NCI-H2171 treated with DMSO at 0.1 percent for 48 hours (cell line): ENCODE results near the gene SHLD1.
"Not testable (repeated sequence)": the region's sequence is repeated elsewhere in the genome, so short reads cannot be mapped to it uniquely, and the experiment has no call there.

ENCODE experiments used
- DNase-seq: peaks from one replicate; lab custom pipeline; 2025; lab: John Stamatoyannopoulos, UW

SHLD1 gene

GRCh38 chr20:5781367-5781766 is 31.2 kb downstream of the SHLD1 start:
- DNase-seq, result not testable (repeated sequence)

DNA sequence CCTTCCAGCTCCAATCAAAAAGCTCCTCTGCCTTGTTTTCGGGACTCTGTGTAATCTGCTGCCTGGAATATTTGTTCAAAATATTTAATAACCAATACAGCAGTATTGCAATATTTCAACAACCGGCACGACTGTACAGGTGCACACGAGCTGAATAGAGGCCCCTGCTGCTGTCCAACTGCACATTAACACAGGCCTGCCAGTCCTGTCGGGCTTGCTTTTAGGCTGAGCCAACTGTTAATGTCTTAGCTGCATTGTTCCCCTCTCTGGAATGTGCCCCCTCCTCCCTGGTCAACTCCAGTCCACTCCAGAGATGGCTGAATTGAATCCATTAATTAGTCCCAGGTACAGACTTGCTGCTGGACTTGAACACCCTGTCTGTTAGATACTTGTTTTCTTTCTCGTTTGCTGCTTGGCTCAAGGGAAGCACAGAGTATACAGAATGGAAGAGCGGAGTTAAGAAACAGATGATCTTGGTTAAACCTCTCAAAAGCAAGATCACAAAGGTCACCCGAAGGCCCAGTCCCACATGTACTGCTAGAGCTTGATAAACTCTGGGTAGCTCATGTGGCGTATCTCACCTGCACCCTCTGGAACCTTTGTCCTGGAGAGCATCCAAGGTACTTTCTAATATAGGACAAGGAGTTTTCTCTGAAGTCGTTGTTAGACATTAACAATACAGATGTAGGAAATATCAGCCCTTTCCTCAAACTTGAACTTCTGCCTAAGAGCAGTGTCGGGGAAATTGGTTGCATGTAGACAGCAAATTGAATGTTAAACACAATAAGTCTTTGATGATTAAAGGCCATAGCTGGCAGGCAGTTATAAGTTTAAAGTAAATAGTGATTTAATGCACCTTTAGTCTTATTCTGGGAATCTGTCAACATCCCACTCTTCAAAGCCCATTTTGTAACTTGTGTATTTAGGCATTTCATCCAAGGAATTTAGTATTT is 31.9 kb downstream of the SHLD1 start:
- no peak for DNase-seq

- no peak for DNase-seq
Measured at GRCh38 chr20:5784735-5785134, 34.5 kb downstream of the SHLD1 start.

DNA sequence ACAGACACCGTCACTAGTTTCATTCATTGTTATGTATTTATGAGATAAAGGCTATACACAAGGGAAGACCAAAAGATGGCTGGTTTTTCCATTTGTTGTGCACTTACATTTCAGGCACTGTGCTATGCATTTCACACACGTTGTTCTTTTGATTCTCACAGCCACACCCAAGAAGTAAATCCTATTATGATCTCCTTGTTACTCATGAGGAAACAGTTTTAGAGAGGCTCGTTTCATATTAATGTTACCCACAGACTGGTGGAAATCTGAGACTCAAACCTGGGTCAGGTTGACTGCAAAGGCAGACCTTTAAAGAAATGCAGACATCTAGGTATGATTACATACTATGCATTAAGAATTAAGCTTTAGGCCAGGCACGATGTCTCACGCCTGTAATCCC is 34.9 kb downstream of the SHLD1 start:
- no peak for DNase-seq

DNA sequence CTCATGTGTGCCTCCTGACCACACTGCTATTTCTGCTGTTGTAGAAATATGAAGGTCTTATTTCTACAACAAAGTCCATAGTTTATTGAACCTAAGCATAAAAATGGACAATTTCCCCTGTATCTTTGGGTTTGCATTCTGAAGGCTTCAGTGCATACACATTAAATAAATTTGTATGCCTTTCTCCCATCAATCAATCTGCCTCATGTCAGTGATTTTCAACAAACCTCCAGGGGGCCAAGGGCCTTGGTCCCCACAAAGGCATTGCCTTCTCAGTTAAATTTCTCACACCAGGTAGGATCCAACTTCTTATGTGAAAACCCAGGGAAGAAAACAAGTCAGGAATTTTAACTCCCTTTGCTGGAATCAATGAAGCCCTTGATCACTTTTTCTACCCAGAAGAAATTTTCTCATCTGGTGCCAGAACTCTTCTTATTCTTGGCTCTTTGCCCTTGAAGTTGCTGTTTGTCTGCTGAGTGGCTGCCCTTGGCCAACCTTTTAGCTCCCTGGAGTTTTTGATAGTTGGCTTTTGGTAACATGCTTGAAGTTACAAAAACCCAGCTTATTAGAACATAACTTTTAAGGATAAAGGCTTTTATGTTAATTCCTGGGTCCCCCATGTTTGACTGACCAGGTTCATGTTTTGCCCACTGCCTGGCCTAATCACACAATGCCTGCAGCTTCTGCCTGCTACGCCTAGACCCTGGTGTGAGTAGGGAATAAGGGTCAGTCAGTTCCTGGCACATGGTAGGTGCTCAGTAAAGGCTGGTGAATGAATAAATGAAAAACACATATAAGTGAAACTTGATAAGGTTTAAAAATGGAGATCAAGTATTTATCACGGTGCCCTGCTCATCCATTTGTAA is 37.0 kb downstream of the SHLD1 start:
- peak; percentile 28 for DNase-seq

- no peak for DNase-seq
Measured at GRCh38 chr20:5787796-5788165, 37.6 kb downstream of the SHLD1 start.

- DNase-seq, result peak; percentile 95
Measured at GRCh38 chr20:5788385-5788895, 38.2 kb downstream of the SHLD1 start.

DNA sequence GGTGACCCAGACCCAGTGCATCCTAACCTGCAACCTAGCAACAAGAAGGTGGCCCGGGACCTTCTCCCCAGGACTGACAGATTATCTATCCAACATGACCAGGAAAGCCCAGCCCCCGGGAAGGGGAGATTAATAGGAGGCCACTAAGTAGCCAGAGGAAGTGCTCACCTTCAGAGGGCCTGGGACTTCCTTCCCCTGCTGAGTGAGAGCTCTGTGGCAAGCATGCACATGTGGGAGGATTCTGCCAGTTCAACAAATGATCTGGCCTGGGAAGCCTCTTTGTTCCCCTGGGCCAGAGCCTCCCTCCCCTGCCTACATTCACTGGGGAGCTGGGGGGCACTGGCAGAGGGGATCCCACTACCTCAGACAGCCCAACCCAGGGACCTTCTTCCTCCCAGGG is 39.6 kb downstream of the SHLD1 start:
- DNase-seq, result no peak

- DNase-seq, result no peak
Measured at GRCh38 chr20:5793916-5794315, 43.7 kb downstream of the SHLD1 start.

- DNase-seq, result no peak
Measured at GRCh38 chr20:5796331-5797040, 46.3 kb downstream of the SHLD1 start.

DNA sequence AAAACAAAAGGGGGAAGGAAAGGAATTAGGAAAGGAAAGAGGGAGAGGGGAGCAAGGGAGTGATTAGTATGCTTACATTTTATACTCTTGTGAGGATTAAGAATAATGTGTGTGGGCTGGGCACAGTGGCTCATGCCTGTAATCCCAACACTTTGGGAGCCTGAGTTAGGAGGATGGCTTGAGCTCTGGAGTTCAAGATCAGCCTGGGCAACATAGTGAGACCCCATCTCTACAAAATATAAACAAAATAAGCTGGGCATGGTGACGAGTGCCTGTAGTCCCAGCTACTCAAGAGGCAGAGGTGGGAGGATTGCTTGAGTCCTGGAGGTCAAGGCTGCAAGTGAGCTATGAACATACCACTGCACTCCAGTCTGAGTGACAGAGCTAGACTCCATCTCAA is 47.0 kb downstream of the SHLD1 start:
- DNase-seq, result no peak

DNA sequence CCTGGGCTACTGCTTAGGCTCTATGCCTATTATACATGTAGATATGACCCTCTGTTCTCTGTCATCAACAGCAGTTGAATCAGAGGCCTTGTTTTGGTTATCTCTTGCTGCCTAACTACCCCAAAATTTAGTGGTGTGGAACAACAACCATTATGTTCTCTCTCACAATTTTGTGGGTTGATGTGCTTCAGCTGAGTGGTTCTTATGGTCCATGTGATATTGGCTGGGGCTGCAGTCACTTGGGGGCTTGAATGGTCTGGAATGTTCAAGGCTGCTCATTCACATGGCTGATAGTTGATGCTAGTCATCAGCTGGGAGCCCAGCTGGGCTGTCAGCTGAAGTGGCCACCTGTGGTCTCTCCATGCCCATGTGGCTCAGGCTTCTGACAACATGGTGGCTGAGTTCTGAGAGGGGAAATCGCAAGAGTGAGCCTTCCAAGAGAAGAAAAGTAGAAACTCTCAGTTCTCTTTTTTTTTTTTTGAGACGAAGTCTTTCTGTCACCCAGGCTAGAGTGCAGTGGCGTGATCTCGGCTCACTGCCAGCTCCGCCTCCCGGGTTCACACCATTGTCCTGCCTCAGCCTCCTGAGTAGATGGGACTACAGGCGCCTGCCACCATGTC is 47.8 kb downstream of the SHLD1 start:
- no peak for DNase-seq

DNA sequence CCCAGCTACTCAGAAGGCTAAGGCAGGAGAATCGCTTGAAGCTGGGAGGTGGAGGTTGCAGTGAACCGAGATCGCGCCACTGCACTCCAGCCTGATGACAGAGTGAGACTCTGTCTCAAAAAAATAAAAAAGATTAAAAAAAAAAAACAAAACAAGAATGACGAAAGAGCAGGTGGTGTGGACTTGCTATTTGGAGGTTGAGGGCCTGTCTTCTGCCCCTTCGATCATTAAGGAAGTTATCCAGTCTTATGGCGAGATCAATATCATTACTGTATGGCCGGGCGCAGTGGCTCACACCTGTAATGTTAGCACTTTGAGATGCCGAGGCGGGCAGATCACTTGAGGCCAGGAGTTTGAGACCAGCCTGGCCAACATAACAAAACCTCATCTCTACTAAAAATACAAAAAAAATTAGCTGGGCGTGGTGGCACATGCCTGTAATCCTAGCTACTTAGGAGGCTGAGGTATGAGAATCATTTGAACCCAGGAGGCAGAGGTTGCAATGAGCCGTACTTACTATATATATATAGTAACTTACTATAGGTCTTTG is 53.6 kb downstream of the SHLD1 start:
- DNase-seq, result peak; percentile 12

DNA sequence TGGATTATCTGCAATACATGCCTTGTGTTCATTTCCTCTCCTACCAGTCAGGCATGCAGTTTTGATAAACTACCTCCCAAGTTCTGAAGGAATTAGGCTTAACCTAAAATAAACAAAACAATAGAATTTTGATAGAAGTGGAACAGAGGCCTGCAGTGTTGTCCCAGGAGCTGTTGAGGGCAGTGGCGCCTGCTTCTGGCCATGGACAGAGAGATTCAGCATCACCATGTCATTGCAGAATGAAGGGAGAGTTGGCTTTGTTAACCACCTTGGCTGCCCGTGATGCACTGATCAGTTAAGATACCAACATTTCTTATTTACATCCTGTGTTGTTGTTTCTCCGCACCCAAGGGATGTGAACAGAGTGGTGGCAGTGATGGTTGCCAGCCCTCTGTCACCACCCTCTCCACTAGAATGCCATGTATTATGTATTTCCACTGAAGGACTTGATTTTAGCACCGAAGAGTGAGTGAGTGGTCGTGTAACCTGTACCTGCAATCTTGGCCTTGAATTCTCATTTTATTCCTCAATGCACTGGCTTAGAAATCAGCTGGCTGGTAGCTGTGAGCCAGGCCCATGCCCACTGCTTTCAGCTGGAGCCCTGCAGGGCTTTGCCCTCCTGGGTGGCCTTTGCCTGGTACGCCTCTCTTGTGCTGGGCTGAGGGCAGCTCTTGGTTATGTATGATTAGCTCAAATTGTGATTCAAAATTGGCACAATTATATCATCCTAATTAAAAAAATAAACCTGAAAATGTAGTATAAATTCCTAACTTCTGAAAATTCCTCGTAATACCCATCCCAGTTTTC is 56.5 kb downstream of the SHLD1 start:
- DNase-seq, result no peak

- DNase-seq, result no peak
Measured at GRCh38 chr20:5807431-5807830, 57.2 kb downstream of the SHLD1 start.

DNA sequence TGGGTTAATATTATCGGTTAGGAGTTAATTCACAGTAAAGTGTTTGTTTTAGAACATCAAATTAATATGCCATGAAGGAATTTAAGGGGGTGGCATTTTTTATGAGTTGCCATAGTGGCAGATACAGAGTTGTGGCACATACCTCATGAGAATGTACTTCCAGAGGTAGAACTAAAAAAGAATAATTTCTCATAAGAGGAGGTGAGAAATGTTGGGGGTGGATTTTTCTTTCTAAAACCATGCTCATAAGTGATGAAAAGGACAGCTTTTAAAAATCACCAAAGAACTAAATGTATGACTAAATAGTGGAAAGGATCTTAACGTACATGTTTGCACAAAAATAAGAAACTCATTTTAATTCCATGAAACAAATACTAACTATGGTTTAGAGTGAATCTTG is 58.7 kb downstream of the SHLD1 start:
- DNase-seq, result no peak

DNA sequence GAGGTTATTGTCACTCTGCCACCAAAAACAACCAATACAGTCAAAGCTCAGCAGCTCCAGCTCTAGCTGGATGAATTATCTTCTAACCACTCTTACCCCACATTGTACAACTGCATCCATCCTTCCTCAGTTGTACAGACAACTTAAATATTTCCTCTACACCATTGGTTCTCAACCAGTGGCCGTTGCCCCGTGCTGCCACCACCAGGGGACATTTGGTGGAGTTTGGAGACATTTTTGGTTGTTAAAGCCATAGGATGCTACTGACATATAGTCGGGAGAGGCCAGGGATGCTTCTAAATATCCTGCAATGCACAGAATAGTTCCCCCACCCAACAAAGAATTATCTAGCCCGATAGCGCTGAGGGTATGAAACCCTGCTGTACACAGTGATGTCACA is 59.3 kb downstream of the SHLD1 start:
- DNase-seq, result no peak

DNA sequence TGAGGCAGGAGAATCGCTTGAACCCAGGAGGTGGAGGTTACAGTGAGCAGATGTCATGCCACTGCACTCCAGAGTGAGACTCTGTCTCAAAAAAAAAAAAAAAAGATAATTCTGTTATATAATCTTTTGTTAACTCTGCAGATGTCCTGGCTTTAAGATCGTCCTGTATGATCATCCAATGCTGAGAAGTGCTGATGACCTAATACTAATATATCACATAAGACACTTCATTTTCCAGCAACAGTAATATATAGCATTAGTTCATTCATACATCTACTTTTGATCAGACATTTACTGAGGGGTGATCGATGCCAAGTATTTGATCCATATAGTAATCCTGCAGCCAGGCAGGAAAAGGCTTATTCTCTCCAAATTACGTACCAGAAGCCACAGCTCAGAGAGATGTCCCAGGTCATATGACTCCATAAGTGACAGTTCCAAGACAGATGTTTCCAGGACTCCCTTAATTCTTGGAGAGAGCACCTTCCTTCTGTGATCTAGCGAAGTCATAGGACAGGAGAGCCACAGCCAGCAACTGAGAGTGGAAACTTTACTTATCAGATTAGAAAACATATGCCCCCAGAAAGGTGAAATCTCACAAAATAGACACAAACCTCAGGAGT is 60.7 kb downstream of the SHLD1 start:
- peak; percentile 55 for DNase-seq

DNA sequence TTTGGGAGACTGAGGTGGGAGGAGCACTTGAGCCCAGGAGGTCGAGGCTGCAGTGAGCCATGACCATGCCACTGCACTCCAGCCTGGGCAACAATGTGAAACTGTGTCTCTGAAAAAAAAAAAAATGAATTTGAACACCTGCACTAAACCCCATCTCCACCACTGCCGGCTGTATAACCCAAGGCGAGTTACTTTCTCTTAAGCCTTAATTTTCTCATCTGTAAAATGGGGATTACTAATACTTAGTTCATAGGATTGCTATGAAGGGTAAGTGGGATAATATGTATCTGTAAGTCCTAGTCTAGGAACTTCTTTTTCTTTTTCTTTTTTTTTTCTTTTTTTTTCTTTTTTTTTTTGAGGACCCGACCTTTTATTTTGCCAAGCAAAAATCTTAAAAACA is 61.5 kb downstream of the SHLD1 start:
- no peak for DNase-seq

DNA sequence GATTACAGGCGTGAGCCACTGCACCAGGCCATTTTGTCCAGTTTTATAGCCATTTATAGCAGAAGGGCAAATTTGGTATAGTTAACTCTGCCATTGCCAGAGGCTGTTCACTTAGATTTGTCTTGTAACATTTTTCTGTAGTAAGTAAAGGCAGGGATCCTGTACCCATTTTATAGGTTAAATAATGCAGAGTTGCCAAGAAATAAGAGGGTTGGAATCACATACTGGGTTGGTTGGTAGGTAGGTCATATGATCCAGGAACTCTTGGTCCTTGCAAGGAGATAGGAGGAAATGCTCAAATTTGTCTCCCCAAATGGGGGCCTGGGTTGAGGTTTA is 68.1 kb downstream of the SHLD1 start:
- DNase-seq, result no peak
